NCI-H146 treated with DMSO at 0.1 percent for 48 hours (cell line): ENCODE results near the gene SMTNL1.

Source experiments
- DNase-seq: peaks from one replicate; lab custom pipeline; 2025; ENCODE audit not compliant: unreplicated experiment; lab: John Stamatoyannopoulos, UW

SMTNL1 gene

GRCh38 chr11:57586711-57587245, 49.4 kb downstream of the SMTNL1 start:
- DNase-seq = no peak

DNA sequence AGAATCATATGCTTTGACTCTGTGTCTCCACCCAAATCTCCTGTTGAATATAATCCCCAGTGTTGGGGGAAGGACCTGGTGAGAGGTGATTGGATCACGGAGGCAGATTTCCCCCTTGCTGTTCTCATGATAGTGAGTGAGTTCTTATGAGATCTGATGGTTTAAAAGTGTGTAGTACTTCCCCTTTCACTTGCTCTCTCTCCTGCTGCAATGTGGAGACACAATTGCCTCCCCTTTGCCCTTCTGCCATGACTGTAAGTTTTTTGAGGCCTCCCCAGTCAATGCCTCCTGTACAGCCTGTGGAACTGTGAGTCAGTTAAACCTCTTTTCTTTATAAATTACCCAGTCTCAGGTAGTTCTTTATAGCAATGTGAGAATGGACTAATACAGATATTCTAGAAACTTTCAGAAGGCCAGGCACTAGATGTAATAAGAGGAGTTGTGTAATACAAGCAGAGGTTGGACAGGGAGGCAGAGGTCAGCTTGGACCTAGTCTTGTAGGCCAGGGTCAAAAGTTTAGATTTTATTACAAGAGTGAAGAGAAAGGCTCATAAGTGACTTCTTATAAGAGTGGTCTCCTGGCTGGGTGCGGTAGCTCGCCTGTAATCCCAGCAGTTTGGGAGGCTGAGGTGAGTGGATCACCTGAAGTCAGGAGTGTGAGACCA, 50.8 kb downstream of the SMTNL1 start:
- no peak for DNase-seq

- DNase-seq = no peak
Observed at GRCh38 chr11:57596266-57596885, 59.0 kb downstream of the SMTNL1 start.

GRCh38 chr11:57597461-57597915, 60.1 kb downstream of the SMTNL1 start, which contains the start of gene SERPING1:
Gene SERPING1 (plus strand): TSS chr11:57597685. CDS start chr11:57598271, 586 bp downstream.
- DNase-seq = no peak

GRCh38 chr11:57597916-57598830, 60.8 kb downstream of the SMTNL1 start:
- no peak for DNase-seq

- no peak for DNase-seq
Observed at GRCh38 chr11:57598831-57599155, 61.4 kb downstream of the SMTNL1 start.

DNA sequence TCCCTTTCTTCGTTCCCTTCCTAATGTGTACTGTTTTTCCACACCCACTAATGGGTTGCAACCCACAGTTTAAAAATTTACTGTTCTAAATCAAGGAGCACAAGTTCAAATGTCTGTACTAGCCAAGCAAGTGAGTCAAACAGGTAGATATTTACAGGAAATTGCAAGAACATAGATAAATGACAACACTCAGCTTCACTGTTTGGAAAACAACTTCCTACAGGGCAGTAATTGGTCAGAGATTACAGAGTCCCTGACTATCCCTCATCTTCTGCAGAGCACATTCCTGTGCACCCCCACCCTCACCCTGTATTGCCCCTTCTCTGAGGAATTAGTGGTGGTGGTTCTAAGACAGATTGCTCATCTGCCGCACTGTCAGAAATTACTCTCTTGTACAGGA, 62.0 kb downstream of the SMTNL1 start:
- no peak for DNase-seq
